ENCODE results near the gene TMEM179.

- no peak for TF ChIP-seq CTCF (IDR thresholded peaks at IDR 0.05)
- TF ChIP-seq POLR2A (IDR thresholded peaks at IDR 0.05) = no peak
These were observed 50.4 kb downstream of the TMEM179 start for GRCh38 chr14:104554088-104554607.
